Tibial artery (tissue), 4 donors: ENCODE data around the gene GPX1.
"Not testable (repeated sequence)": the region's sequence is repeated elsewhere in the genome, so short reads cannot be mapped to it uniquely, and the experiment has no call there.

Experiments used
- DNase-seq, 2 donors: peaks; one replicate each; pipeline ENCODE4 v3.0.0-alpha.2; 2019
- H3K27ac ChIP-seq, 2 donors: fragments of 200-600 bp; sonication (generic) in 1 of 2; 1 replicate in 1 of 2; 2 replicates in 1 of 2; pipeline ENCODE4 v1.5.1; 2018 to 2019; ENCODE audit warnings: mild to moderate bottlenecking in 1 of 2
- H3K27me3 ChIP-seq, 2 donors: fragments of 200-600 bp; sonication (generic) in 1 of 2; one replicate each; pipeline versions ENCODE4 v1.5.1 to v1.6.0; 2016 to 2019
- H3K36me3 ChIP-seq, 3 donors: fragments of 200-600 bp; sonication (generic) in 2 of 3; one replicate each; pipeline ENCODE4 v1.5.1; 2016 to 2019; ENCODE audit warnings: mild to moderate bottlenecking in 2 of 3
- H3K4me1 ChIP-seq, 4 donors: fragments of 200-600 bp; sonication (generic) in 2 of 4; 1 replicate in 3 of 4; 2 replicates in 1 of 4; pipeline ENCODE4 v1.5.1; 2016 to 2019
- H3K4me3 ChIP-seq, 2 donors: fragments of 200-600 bp; sonication (generic) in 1 of 2; 1 replicate in 1 of 2; 2 replicates in 1 of 2; pipeline ENCODE4 v1.5.1; 2018 to 2019; ENCODE audit warnings: mild to moderate bottlenecking in 2 of 2
- H3K9me3 ChIP-seq, 3 donors: fragments of 200-600 bp; sonication (generic) in 1 of 3; one replicate each; pipeline ENCODE4 v1.5.1; 2016 to 2019
- CTCF ChIP-seq, 2 experiments: fragments of 200-600 bp in 1 of 2; fragments of 450-650 bp in 1 of 2; IDR thresholded peaks; one replicate each; pipeline ENCODE4 v1.5.1; 2017 to 2019; ENCODE audit warnings: antibody characterized with exemption in 2 of 2, mild to moderate bottlenecking in 1 of 2, moderate library complexity in 1 of 2
- intact Hi-C: fragments of 100-400 bp; cut with DNase I; formaldehyde crosslinking; loops from one replicate; pipeline ENCODE4 v1.15.0; 2023; ENCODE audit warnings: low total_unique reads

The GPX1 gene

GRCh38 chr3:49371946-49372345 is 13.8 kb upstream of the GPX1 start:
- no peak for DNase-seq
- Histone ChIP-seq H3K27me3 (no peaks in the 10 kb centered on the region), H3K4me1 (peaks cover 0 to 27% (median 1%) of the 10 kb centered on the region in 4 donors), H3K36me3 (peaks cover 63 to 78% (median 66%) of the 10 kb centered on the region in 3 donors), H3K27ac (no peak overlapping the region), H3K9me3 (no peaks in the 10 kb centered on the region), H3K4me3 (no peak overlapping the region)
- no peak for TF ChIP-seq CTCF (IDR thresholded peaks at IDR 0.05)
- intact Hi-C loops = no loop called here

- TF ChIP-seq CTCF (IDR thresholded peaks at IDR 0.05) = no peak
- intact Hi-C loops = no loop called here
These were observed 12.6 kb upstream of the GPX1 start for GRCh38 chr3:49370585-49371290.

GRCh38 chr3:49362561-49362960 is 4.4 kb upstream of the GPX1 start:
- intact Hi-C loops = no loop called here
- no peak for TF ChIP-seq CTCF (IDR thresholded peaks at IDR 0.05)
- no peak overlapping the region for H3K4me3 ChIP-seq
- peaks cover 80 to 82% (median 81%) of the 10 kb centered on the region in 3 donors for H3K36me3 ChIP-seq
- DNase-seq = no peak
- no peak overlapping the region for H3K27ac ChIP-seq
- H3K9me3 ChIP-seq = no peaks in the 10 kb centered on the region
- peaks cover 0 to 14% (median 9%) of the 10 kb centered on the region in 4 donors for H3K4me1 ChIP-seq
- no peaks in the 10 kb centered on the region for H3K27me3 ChIP-seq

More at GRCh38 chr3:49370585-49371290, 12.6 kb upstream of the GPX1 start:
- no peak overlapping the region for H3K4me3 ChIP-seq
- H3K4me1 ChIP-seq = peaks cover 0 to 18% (median 0%) of the 10 kb centered on the region in 4 donors
- H3K27me3 ChIP-seq = no peaks in the 10 kb centered on the region
- H3K27ac ChIP-seq = no peak overlapping the region
- H3K9me3 ChIP-seq = no peaks in the 10 kb centered on the region
- DNase-seq = no peak
- peaks cover 75 to 91% (median 78%) of the 10 kb centered on the region in 3 donors for H3K36me3 ChIP-seq

GRCh38 chr3:49359623-49360022 is 1.5 kb upstream of the GPX1 start:
- H3K9me3 ChIP-seq = no peaks in the 10 kb centered on the region
- no peak for DNase-seq
- H3K4me1 ChIP-seq = peaks cover 0 to 41% (median 23%) of the 10 kb centered on the region in 4 donors
- H3K4me3 ChIP-seq = no peak overlapping the region
- peak overlapping the region in 1 of 2 donors; percentile 92 for H3K27ac ChIP-seq
- intact Hi-C loops = loop anchor here (10.0 kb wide), 1 partner anchor 45 kb away; no protein-coding TSS in a partner anchor
- no peak for TF ChIP-seq CTCF (IDR thresholded peaks at IDR 0.05)
- H3K27me3 ChIP-seq = no peaks in the 10 kb centered on the region
- peaks cover 60 to 68% (median 64%) of the 10 kb centered on the region in 3 donors for H3K36me3 ChIP-seq

DNA sequence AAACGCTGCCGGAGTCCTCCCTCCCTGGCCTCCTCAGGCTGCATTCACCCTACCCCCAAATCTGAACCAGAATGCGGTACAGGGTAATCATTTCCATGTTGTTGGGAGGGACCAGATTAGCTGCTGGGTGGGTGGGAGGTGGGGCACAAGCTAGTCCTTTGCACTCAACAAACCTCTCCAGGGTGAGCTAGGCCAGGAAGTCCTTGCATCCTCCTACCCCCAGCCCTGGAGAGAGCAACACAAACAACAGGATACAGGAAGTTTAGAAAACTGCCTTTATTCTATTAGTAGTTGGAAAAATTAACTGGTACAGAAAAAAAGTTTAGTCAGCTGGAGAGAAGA is 702 bp upstream of the GPX1 start:
- Histone ChIP-seq H3K36me3 (peaks cover 53 to 61% (median 57%) of the 10 kb centered on the region in 3 donors), H3K27ac (peak overlapping the region; percentile 86 to 92), H3K4me1 (peaks cover 0 to 41% (median 23%) of the 10 kb centered on the region in 4 donors), H3K4me3 (peak overlapping the region; percentile 75 to 84), H3K9me3 (no peaks in the 10 kb centered on the region), H3K27me3 (no peaks in the 10 kb centered on the region)
- no peak for TF ChIP-seq CTCF (IDR thresholded peaks at IDR 0.05)
- no peak for DNase-seq
- intact Hi-C loops = loop anchor here (10.0 kb wide), 1 partner anchor 46 kb away; no protein-coding TSS in a partner anchor

GRCh38 chr3:49357443-49358216 is 523 bp downstream of the GPX1 start:
- peak; percentile 54 to 83 for DNase-seq
- not testable (repeated sequence) for H3K9me3 ChIP-seq, H3K27me3 ChIP-seq
- intact Hi-C loops = loop anchor here (10.0 kb wide), 1 partner anchor 47 kb away; no protein-coding TSS in a partner anchor
- Histone ChIP-seq H3K4me3 (peak overlapping the region; percentile 75 to 84), H3K36me3 (peaks cover 42 to 49% (median 45%) of the 10 kb centered on the region in 3 donors), H3K27ac (peak overlapping the region; percentile 86 to 92), H3K4me1 (peaks cover 0 to 41% (median 23%) of the 10 kb centered on the region in 4 donors)

GRCh38 chr3:49357095-49357442 is 1.1 kb downstream of the GPX1 start:
- not testable (repeated sequence) for DNase-seq, H3K27me3 ChIP-seq, H3K9me3 ChIP-seq
- Histone ChIP-seq H3K36me3 (peaks cover 36 to 45% (median 41%) of the 10 kb centered on the region in 3 donors), H3K4me3 (peak overlapping the region; percentile 75 to 84), H3K4me1 (peaks cover 0 to 46% (median 23%) of the 10 kb centered on the region in 4 donors), H3K27ac (peak overlapping the region; percentile 86 to 92)
- intact Hi-C loops = loop anchor here (10.0 kb wide), 1 partner anchor 48 kb away; no protein-coding TSS in a partner anchor
